Measurements from ENCODE around the gene POLR2C. TPM values are rescaled to one million over a fixed set of nuclear protein-coding genes. Genes with fewer than 3 reads are reported as not detected.

The POLR2C gene
- total and polyA plus RNA-seq, 10 of the 15 experiments (the other 5 are each of a cell fraction or from before 2014, with no cell fraction given) = 26.9 to 93.0 (median 57.8) TPM

DNA sequence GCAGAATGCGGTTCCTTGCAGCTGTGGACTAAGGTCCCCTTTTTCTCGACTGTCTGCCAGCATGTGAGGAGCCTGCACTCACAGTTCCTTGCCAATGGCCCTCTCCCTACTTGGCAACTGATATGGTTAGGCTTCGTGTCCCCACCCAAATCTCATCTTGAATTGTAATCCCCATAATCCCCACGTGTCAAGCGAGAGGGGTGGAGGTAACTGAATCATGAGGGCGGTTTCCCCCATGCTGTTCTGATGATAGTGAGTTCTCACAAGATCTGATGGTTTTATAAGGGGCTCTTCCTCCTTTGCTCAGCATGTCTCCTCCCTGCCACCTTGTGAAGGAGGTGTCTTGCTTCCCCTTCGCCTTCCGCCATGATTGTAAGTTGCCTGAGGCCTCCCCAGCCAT lies 35.2 kb upstream of the POLR2C start:
- no peaks in the 10 kb centered on the region for H3K27me3 ChIP-seq (replicated peaks in 1 of 2; ENCODE audit: control insufficient read depth in 2 of 2, insufficient read depth in 2 of 2, low read length in 1 of 2)
- H3K36me3 ChIP-seq (ENCODE audit: control insufficient read depth in 2 of 2, insufficient read depth in 2 of 2, low read length in 1 of 2) = peaks cover 11 to 12% of the 10 kb centered on the region in 2 experiments
- ChIA-PET SMC1A (ENCODE audit: uncharacterized antibody, unreplicated experiment) (interaction anchor here (0.9 kb wide), 1 partner anchor 10 kb away, joined by 5 read pairs; no protein-coding TSS in a partner anchor), CTCF (interaction anchor here (1.2 kb wide), 1 partner anchor 9 kb away, joined by 3 read pairs; no protein-coding TSS in a partner anchor), RAD21 (ENCODE audit: unreplicated experiment) (interaction anchor here (0.7 to 1.5 kb wide), 2 partner anchors 10 to 626 kb away, joined by 3 to 4 read pairs; no protein-coding TSS in a partner anchor), POLR2A (no interaction called here)
- FAIRE-seq (no peak), ATAC-seq (no peak), DNase-seq (ENCODE audit: low read depth, low spot score) (no peak)
- intact Hi-C loops (cut with micrococcal nuclease; ENCODE audit: unreplicated experiment) (no loop called here), in situ Hi-C loops (cut with MboI) (no loop called here)
- H3K4me3 ChIP-seq = no peak overlapping the region
- no peaks in the 10 kb centered on the region for H4K20me1 ChIP-seq (ENCODE audit: control insufficient read depth, insufficient read depth)
- no peaks in the 10 kb centered on the region for H3K9me3 ChIP-seq (replicated peaks; ENCODE audit: control insufficient read depth, insufficient read depth, low read length)
- no peaks in the 10 kb centered on the region for H3K4me1 ChIP-seq (ENCODE audit: control insufficient read depth, insufficient read depth, low read length)
- H3K27ac ChIP-seq (ENCODE audit: control insufficient read depth, insufficient read depth) = no peak overlapping the region
- no TSS peak for BruUV-seq (replicated peaks)
- no peak overlapping the region for H3K4me2 ChIP-seq (ENCODE audit: control insufficient read depth, insufficient read depth)
- H3K9ac ChIP-seq (ENCODE audit: control insufficient read depth, insufficient read depth, low read length) = no peak overlapping the region
- no peak overlapping the region for H2AFZ ChIP-seq (ENCODE audit: control insufficient read depth, low read depth, low read length)
- no peaks in the 10 kb centered on the region for H3K79me2 ChIP-seq (ENCODE audit: control insufficient read depth, insufficient read depth, low read length)
- WGBS (ENCODE audit: insufficient coverage, insufficient replicate concordance, low lambda C conversion rate, missing lambda C conversion rate) = 93% methylated on average over 8 of the region's 8 CpGs
- TF ChIP-seq MTA3 (IDR thresholded peaks at IDR 0.05; ENCODE audit: borderline replicate concordance, low read length) (no peak), YBX1 (IDR thresholded peaks at IDR 0.05) (no peak), NKRF (conservative IDR thresholded peaks at IDR 0.05) (no peak), WRNIP1 (IDR thresholded peaks at IDR 0.05; ENCODE audit: borderline replicate concordance, low read depth, low read length) (no peak), SP1 (IDR thresholded peaks at IDR 0.05; ENCODE audit: low read depth, low read length) (no peak), NR2C1 (IDR thresholded peaks at IDR 0.05) (no peak), RAD21 (IDR thresholded peaks at IDR 0.05; ENCODE audit: insufficient read depth, low read depth, low read length) (no peak), SMARCA5 (IDR thresholded peaks at IDR 0.05) (no peak), RB1 (IDR thresholded peaks at IDR 0.05; ENCODE audit: borderline replicate concordance) (no peak), TCF12 (IDR thresholded peaks at IDR 0.05; ENCODE audit: low read depth, low read length) (no peak), KLF5 (IDR thresholded peaks at IDR 0.05; ENCODE audit: partially characterized antibody) (no peak), PML (IDR thresholded peaks at IDR 0.05; ENCODE audit: low read length) (no peak), HDAC2 (IDR thresholded peaks at IDR 0.05) (no peak)
- TF ChIP-seq, protein P1, sequence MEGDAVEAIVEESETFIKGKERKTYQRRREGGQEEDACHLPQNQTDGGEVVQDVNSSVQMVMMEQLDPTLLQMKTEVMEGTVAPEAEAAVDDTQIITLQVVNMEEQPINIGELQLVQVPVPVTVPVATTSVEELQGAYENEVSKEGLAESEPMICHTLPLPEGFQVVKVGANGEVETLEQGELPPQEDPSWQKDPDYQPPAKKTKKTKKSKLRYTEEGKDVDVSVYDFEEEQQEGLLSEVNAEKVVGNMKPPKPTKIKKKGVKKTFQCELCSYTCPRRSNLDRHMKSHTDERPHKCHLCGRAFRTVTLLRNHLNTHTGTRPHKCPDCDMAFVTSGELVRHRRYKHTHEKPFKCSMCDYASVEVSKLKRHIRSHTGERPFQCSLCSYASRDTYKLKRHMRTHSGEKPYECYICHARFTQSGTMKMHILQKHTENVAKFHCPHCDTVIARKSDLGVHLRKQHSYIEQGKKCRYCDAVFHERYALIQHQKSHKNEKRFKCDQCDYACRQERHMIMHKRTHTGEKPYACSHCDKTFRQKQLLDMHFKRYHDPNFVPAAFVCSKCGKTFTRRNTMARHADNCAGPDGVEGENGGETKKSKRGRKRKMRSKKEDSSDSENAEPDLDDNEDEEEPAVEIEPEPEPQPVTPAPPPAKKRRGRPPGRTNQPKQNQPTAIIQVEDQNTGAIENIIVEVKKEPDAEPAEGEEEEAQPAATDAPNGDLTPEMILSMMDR (IDR thresholded peaks at IDR 0.05 in 2 of 3, conservative IDR thresholded peaks at IDR 0.05 in 1 of 3; ENCODE audit: control insufficient read depth in 2 of 3, extremely low read depth in 1 of 3, insufficient read depth in 1 of 3, low read depth in 3 of 3, low read length in 3 of 3) = no peak
- TF ChIP-seq, protein P2, sequence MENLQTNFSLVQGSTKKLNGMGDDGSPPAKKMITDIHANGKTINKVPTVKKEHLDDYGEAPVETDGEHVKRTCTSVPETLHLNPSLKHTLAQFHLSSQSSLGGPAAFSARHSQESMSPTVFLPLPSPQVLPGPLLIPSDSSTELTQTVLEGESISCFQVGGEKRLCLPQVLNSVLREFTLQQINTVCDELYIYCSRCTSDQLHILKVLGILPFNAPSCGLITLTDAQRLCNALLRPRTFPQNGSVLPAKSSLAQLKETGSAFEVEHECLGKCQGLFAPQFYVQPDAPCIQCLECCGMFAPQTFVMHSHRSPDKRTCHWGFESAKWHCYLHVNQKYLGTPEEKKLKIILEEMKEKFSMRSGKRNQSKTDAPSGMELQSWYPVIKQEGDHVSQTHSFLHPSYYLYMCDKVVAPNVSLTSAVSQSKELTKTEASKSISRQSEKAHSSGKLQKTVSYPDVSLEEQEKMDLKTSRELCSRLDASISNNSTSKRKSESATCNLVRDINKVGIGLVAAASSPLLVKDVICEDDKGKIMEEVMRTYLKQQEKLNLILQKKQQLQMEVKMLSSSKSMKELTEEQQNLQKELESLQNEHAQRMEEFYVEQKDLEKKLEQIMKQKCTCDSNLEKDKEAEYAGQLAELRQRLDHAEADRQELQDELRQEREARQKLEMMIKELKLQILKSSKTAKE (IDR thresholded peaks at IDR 0.05; ENCODE audit: low read depth, poor library complexity, severe bottlenecking) = no peak
- TF ChIP-seq, protein P3, sequence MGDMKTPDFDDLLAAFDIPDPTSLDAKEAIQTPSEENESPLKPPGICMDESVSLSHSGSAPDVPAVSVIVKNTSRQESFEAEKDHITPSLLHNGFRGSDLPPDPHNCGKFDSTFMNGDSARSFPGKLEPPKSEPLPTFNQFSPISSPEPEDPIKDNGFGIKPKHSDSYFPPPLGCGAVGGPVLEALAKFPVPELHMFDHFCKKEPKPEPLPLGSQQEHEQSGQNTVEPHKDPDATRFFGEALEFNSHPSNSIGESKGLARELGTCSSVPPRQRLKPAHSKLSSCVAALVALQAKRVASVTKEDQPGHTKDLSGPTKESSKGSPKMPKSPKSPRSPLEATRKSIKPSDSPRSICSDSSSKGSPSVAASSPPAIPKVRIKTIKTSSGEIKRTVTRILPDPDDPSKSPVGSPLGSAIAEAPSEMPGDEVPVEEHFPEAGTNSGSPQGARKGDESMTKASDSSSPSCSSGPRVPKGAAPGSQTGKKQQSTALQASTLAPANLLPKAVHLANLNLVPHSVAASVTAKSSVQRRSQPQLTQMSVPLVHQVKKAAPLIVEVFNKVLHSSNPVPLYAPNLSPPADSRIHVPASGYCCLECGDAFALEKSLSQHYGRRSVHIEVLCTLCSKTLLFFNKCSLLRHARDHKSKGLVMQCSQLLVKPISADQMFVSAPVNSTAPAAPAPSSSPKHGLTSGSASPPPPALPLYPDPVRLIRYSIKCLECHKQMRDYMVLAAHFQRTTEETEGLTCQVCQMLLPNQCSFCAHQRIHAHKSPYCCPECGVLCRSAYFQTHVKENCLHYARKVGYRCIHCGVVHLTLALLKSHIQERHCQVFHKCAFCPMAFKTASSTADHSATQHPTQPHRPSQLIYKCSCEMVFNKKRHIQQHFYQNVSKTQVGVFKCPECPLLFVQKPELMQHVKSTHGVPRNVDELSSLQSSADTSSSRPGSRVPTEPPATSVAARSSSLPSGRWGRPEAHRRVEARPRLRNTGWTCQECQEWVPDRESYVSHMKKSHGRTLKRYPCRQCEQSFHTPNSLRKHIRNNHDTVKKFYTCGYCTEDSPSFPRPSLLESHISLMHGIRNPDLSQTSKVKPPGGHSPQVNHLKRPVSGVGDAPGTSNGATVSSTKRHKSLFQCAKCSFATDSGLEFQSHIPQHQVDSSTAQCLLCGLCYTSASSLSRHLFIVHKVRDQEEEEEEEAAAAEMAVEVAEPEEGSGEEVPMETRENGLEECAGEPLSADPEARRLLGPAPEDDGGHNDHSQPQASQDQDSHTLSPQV (IDR thresholded peaks at IDR 0.05) = no peak
